Hepatocyte (in vitro differentiated cells): ENCODE results near the gene UCHL5. TPM values are rescaled to one million over a fixed set of nuclear protein-coding genes. Genes with fewer than 3 reads are reported as not detected.

Source experiments
- DNase-seq: peaks from one replicate; pipeline ENCODE4 v3.0.0-alpha.2; 2016; ENCODE audit warnings: low spot score
- H2AFZ ChIP-seq: fragments of 200-600 bp; sonication (generic); 2 replicates; pipeline ENCODE4 v1.6.0; 2016; ENCODE audit warnings: antibody characterized with exemption, mild to moderate bottlenecking
- H3K27ac ChIP-seq: fragments of 200-600 bp; sonication (generic); 2 replicates; pipeline ENCODE4 v1.5.1; 2016; ENCODE audit warnings: mild to moderate bottlenecking
- H3K27me3 ChIP-seq: fragments of 200-600 bp; sonication (generic); 2 replicates; pipeline ENCODE4 v1.6.1; 2016
- H3K36me3 ChIP-seq: fragments of 200-600 bp; sonication (generic); replicated peaks from 2 replicates; pipeline ENCODE4 v1.5.1; 2016; ENCODE audit warnings: low read depth; ENCODE audit not compliant: insufficient read depth
- H3K4me1 ChIP-seq: fragments of 200-600 bp; sonication (generic); 2 replicates; pipeline ENCODE4 v1.5.1; 2016; ENCODE audit warnings: mild to moderate bottlenecking, moderate library complexity; ENCODE audit not compliant: insufficient read depth
- H3K4me2 ChIP-seq: fragments of 200-600 bp; sonication (generic); 2 replicates; pipeline ENCODE4 v1.6.0; 2016
- H3K4me3 ChIP-seq: fragments of 200-600 bp; sonication (generic); 2 replicates; pipeline ENCODE4 v1.5.1; 2016; ENCODE audit warnings: mild to moderate bottlenecking
- H3K79me2 ChIP-seq: fragments of 200-600 bp; sonication (generic); 2 replicates; pipeline ENCODE4 v1.6.0; 2017; ENCODE audit warnings: mild to moderate bottlenecking
- H3K9me2 ChIP-seq: fragments of 200-600 bp; sonication (generic); replicated peaks from 2 replicates; pipeline ENCODE4 v1.6.0; 2017; ENCODE audit warnings: mild to moderate bottlenecking; ENCODE audit not compliant: insufficient read depth
- H3K9me3 ChIP-seq: fragments of 200-600 bp; sonication (generic); 2 replicates; pipeline ENCODE4 v1.5.1; 2016; ENCODE audit warnings: low read depth, mild to moderate bottlenecking
- H4K20me1 ChIP-seq: fragments of 200-600 bp; sonication (generic); 2 replicates; pipeline ENCODE4 v1.6.0; 2016; ENCODE audit warnings: mild to moderate bottlenecking; ENCODE audit not compliant: insufficient read depth, poor library complexity, severe bottlenecking
- EZH2 ChIP-seq: fragments of 200-600 bp; sonication (generic); IDR thresholded peaks from 2 replicates; pipeline ENCODE4 v1.6.1; 2016; ENCODE audit warnings: antibody characterized with exemption, mild to moderate bottlenecking, borderline replicate concordance
- EZH2phosphoT487 ChIP-seq: fragments of 200-600 bp; sonication (generic); IDR thresholded peaks from one replicate; pipeline ENCODE4 v1.6.1; 2018; ENCODE audit warnings: antibody characterized with exemption, mild to moderate bottlenecking, low read depth, moderate library complexity; ENCODE audit not compliant: unreplicated experiment, severe bottlenecking
- WGBS: methylation state at CpG from one replicate; pipeline ENCODE4 v1.1.6; 2016; ENCODE audit warnings: low lambda C conversion rate; ENCODE audit errors: missing lambda C conversion rate; 5-methylcytosine and 5-hydroxymethylcytosine counted together
- polyA plus RNA-seq: library from polyadenylated mRNA; unstranded; fragments of >200 nt; fragmentation: Nextera tagmentation; extraction: Ambion mirVana; gene quantifications from 2 replicates; pipeline ENCODE4 v1.2.1, GENCODE V29; 2016
- total RNA-seq: library from RNA; depleted of rRNA; stranded (reverse); fragments of >200 nt; gene quantifications from 2 replicates; pipeline ENCODE4 v1.2.3, GENCODE V29; 2014
- TF ChIP-seq, protein P1 (sequence below): fragments of 200-600 bp; sonication (generic); IDR thresholded peaks from 2 replicates; pipeline ENCODE4 v1.5.1; 2016; ENCODE audit warnings: antibody characterized with exemption, mild to moderate bottlenecking; ENCODE audit not compliant: poor library complexity

UCHL5 gene
- total and polyA plus RNA-seq, 2 experiments from 2014 or later = 34.9 to 36.6 TPM

- Histone ChIP-seq H4K20me1 (no peaks in the 10 kb centered on the region), H3K36me3 (peaks cover 6% of the 10 kb centered on the region), H3K4me2 (no peak overlapping the region), H2AFZ (no peak overlapping the region), H3K4me3 (no peak overlapping the region), H3K4me1 (no peaks in the 10 kb centered on the region), H3K9me2 (no peaks in the 10 kb centered on the region), H3K27ac (no peak overlapping the region), H3K9me3 (no peaks in the 10 kb centered on the region), H3K79me2 (no peaks in the 10 kb centered on the region), H3K27me3 (no peaks in the 10 kb centered on the region)
- no peak for DNase-seq
- TF ChIP-seq, protein P1, sequence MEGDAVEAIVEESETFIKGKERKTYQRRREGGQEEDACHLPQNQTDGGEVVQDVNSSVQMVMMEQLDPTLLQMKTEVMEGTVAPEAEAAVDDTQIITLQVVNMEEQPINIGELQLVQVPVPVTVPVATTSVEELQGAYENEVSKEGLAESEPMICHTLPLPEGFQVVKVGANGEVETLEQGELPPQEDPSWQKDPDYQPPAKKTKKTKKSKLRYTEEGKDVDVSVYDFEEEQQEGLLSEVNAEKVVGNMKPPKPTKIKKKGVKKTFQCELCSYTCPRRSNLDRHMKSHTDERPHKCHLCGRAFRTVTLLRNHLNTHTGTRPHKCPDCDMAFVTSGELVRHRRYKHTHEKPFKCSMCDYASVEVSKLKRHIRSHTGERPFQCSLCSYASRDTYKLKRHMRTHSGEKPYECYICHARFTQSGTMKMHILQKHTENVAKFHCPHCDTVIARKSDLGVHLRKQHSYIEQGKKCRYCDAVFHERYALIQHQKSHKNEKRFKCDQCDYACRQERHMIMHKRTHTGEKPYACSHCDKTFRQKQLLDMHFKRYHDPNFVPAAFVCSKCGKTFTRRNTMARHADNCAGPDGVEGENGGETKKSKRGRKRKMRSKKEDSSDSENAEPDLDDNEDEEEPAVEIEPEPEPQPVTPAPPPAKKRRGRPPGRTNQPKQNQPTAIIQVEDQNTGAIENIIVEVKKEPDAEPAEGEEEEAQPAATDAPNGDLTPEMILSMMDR = no peak
- no peak for TF ChIP-seq EZH2
- TF ChIP-seq EZH2phosphoT487 = no peak
- WGBS = 96% methylated on average over 3 of the region's 3 CpGs
Measured at GRCh38 chr1:193086342-193086741, 27.2 kb upstream of the UCHL5 start.

DNA sequence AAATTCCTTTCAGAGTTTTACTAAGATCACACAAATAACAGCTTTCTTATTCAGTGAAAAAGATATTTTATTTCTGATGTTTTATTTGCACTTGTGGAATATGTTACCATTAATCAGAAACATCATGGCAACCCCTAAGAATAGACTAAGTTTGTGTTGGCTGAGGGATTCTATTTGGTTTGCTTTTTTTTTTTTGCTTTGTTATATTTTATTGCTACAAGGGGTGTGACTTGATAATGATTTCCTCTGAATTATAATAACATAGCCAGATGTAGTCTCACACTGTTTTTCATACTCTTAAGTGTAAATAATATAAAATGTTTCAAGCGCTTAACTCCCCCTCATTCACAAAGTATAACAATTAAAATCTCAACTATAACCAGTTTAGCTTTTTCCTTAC lies 26.1 kb upstream of the UCHL5 start:
- Histone ChIP-seq H4K20me1 (no peaks in the 10 kb centered on the region), H3K79me2 (no peaks in the 10 kb centered on the region), H3K4me2 (no peak overlapping the region), H3K27ac (no peak overlapping the region), H3K4me3 (no peak overlapping the region), H3K9me2 (no peaks in the 10 kb centered on the region), H2AFZ (no peak overlapping the region), H3K4me1 (no peaks in the 10 kb centered on the region), H3K36me3 (peaks cover 10% of the 10 kb centered on the region), H3K27me3 (no peaks in the 10 kb centered on the region), H3K9me3 (no peaks in the 10 kb centered on the region)
- no peak for DNase-seq
- TF ChIP-seq EZH2phosphoT487 = no peak
- TF ChIP-seq, protein P1 = no peak
- TF ChIP-seq EZH2 = no peak
- WGBS = 100% methylated on average over 1 of the region's 1 CpG

DNA sequence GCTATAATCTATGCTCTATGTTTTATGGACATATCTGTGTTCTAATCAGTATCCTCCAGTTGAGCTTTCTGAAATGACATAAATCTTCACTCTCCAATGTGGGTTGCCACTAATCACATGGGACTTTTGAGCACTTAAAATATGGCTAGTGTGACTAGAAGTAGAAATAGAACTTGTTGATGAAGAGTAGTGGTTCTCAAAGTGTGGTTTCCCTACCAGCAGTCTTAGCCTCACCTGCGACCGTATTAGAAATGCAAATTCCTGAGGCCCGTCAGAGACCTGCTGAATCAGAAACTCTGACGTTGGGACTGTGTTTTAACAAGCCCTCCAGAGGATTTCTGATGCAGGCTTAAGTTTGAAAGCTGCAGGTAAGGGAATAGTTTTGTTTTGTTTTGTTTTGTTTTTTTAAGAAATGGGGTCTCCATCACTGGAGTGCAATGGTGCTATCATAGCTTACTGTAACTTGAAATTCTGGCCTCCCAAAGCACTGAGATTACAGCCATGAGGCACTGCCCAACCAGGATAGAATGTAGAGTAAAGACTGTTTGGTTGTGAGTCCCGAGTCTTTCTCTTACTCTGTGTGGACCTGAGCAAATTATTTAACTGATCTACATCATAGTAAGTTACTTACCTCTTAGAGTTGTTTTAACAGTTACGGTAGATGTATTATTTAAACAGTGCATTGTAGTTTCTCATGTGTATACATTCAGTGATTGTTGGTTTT lies 24.4 kb upstream of the UCHL5 start:
- no peaks in the 10 kb centered on the region for H3K27me3 ChIP-seq
- H2AFZ ChIP-seq = no peak overlapping the region
- no peaks in the 10 kb centered on the region for H3K9me3 ChIP-seq
- H3K4me1 ChIP-seq = no peaks in the 10 kb centered on the region
- DNase-seq = no peak
- H3K4me2 ChIP-seq = no peak overlapping the region
- no peak overlapping the region for H3K4me3 ChIP-seq
- H3K79me2 ChIP-seq = no peaks in the 10 kb centered on the region
- H3K36me3 ChIP-seq = peaks cover 10% of the 10 kb centered on the region
- H4K20me1 ChIP-seq = no peaks in the 10 kb centered on the region
- no peaks in the 10 kb centered on the region for H3K9me2 ChIP-seq
- no peak for TF ChIP-seq EZH2phosphoT487
- TF ChIP-seq, protein P1 = no peak
- no peak for TF ChIP-seq EZH2
- WGBS = 91% methylated on average over 6 of the region's 6 CpGs
- H3K27ac ChIP-seq = no peak overlapping the region
